ENCODE data around the gene RBBP6.
"Not testable (repeated sequence)": the region's sequence is repeated elsewhere in the genome, so short reads cannot be mapped to it uniquely, and the experiment has no call there.

The RBBP6 gene

DNA sequence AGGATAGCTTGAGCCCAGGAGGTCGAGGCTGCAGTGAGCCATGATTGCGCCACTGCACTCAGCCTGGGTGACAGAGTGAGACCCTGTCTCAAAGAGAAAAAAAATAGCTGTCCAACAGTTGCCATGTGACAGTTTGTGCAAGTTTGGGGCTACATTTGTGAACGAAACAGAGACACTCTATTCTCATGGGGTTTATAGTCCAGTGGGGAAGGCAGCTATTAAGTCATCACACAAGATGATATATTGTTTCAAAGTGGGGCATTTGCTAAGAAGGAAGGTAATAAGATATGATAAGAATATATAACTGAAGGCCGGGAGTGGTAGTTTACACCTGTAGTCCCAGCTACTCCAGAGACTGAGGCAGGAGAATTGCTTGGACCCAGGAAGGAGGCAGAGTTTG lies 73.3 kb downstream of the RBBP6 start:
- no peak for DNase-seq (ENCODE audit: low read depth, low spot score)
- H3K27ac ChIP-seq, result no peak overlapping the region
- H3K9ac ChIP-seq (ENCODE audit: insufficient read length), result no peak overlapping the region
- H3K4me3 ChIP-seq, result no peak overlapping the region
- H3K9me3 ChIP-seq (ENCODE audit: low read depth, low read length), result no peaks in the 10 kb centered on the region
- no peak for TF ChIP-seq FOXP2 (optimal IDR thresholded peaks at IDR 0.05; ENCODE audit: control extremely low read depth, extremely low read length, insufficient read depth)
- TF ChIP-seq POLR2AphosphoS5 (IDR thresholded peaks at IDR 0.05; ENCODE audit: borderline replicate concordance, low read depth, low read length), result no peak
- no peak for TF ChIP-seq EZH2 (IDR thresholded peaks at IDR 0.05)
- H3K36me3 ChIP-seq (ENCODE audit: insufficient read depth, low read length), result no peaks in the 10 kb centered on the region

DNA sequence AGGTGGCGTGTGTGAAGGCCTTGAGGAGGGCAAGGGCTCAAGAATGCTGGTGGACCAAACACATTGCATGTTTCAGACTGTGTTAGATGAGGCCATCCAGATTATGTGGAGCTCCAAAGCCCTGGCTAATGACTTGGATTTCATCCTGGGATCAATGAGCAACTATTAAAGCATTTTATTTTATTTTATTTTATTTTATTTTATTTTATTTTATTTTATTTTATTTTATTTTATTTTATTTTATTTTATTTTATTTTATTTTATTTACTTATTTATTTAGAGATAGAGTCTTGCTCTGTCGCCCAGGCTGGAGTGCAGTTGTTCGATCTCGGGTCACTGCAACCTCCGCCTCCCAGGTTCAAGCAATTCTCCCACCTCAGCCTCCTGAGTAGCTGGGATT lies 73.9 kb downstream of the RBBP6 start:
- DNase-seq (ENCODE audit: low read depth, low spot score); H3K36me3 ChIP-seq (ENCODE audit: insufficient read depth, low read length); H3K9me3 ChIP-seq (ENCODE audit: low read depth, low read length); H3K27ac ChIP-seq; H3K9ac ChIP-seq (ENCODE audit: insufficient read length); H3K4me3 ChIP-seq: not testable (repeated sequence)

DNA sequence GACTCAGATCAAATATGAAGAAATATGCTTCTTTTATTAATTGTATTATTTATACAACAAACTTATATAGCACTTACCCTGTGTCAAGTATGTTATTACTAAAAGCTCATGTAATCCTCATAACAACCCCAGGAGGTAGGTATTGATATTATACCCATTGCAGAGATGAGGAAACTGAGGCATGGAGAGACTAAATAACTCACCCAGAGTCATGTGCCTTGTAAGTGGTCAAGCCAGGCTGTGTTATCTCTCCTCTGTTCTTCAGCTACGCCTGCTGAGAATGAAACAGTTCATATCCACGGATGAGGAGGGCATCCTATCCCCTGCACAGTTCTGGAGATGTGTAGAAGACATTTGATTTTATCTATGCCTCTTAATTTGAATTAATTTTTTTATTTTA lies 78.1 kb downstream of the RBBP6 start:
- Histone ChIP-seq H3K9ac (ENCODE audit: insufficient read length) (no peak overlapping the region), H3K27ac (no peak overlapping the region), H3K4me3 (no peak overlapping the region), H3K36me3 (ENCODE audit: insufficient read depth, low read length) (no peaks in the 10 kb centered on the region), H3K9me3 (ENCODE audit: low read depth, low read length) (no peaks in the 10 kb centered on the region)
- TF ChIP-seq POLR2AphosphoS5 (IDR thresholded peaks at IDR 0.05; ENCODE audit: borderline replicate concordance, low read depth, low read length), result no peak
- no peak for TF ChIP-seq FOXP2 (optimal IDR thresholded peaks at IDR 0.05; ENCODE audit: control extremely low read depth, extremely low read length, insufficient read depth)
- no peak for TF ChIP-seq EZH2 (IDR thresholded peaks at IDR 0.05)
- no peak for DNase-seq (ENCODE audit: low read depth, low spot score)
